GM18873 (cell line): ENCODE results near the gene ARHGAP28.

Source experiments
- ATAC-seq: cut with Tn5 transposase; IDR thresholded peaks from one replicate; pipeline ENCODE4 v1.9.1; 2021; ENCODE audit warnings: mild to moderate bottlenecking, moderate library complexity, moderate number of reproducible peaks; ENCODE audit not compliant: unreplicated experiment, low FRiP score

Gene ARHGAP28

DNA sequence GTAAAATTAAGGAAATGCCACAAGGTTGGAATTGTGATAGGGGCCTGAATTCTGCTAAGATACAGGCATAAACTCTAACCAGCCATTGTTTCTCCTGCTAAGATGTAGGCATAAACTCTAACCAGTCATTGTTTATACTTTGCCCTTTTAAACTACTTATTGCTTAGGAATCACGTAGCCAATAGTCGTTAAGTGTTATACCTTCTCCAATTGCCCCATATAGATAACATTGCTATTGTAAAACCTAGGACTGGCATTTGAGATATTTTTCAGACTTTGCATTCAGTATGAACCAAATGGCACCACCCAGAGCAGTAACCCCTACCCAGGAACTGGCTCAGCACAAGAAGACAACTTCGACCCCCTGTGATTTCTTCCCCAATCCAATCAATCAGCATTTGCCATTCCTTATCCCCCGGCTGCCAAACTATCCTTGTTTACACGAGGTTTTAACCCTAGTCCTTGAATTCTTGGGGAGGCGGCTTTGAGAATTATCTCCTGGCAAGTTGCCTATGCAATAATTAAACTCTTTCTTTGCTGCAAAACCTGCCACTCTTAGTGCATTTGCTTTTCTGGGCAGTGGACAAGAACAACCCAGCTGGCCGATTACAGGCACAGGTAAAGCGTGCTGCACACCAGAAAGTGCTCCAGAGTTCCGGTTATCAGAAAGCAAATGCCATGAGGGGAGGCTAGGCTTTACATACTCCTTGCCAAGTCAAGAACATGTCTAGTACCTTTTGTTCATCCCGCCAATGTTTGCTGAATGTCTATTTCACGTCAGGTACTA is 220.5 kb downstream of the ARHGAP28 start:
- ATAC-seq: no peak

DNA sequence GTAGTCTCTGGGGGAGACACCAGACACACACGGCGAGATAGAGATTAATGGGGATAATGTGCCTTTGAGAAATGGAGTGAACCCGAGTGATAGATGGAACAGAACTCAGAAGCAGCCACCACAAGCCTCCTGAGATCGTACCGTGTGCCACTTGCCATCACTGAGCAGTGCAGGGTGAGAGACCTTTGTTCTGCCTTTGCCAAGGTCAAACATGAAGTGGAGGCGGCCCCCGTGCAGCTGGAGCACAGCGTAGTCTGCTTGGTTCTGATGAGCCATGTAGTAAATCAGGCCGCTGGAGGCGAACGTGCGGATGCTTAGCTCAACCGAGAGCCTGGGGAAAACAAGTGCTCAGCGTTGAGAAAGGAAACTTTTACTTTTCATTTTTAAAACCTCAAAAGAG is 221.1 kb downstream of the ARHGAP28 start:
- no peak for ATAC-seq

DNA sequence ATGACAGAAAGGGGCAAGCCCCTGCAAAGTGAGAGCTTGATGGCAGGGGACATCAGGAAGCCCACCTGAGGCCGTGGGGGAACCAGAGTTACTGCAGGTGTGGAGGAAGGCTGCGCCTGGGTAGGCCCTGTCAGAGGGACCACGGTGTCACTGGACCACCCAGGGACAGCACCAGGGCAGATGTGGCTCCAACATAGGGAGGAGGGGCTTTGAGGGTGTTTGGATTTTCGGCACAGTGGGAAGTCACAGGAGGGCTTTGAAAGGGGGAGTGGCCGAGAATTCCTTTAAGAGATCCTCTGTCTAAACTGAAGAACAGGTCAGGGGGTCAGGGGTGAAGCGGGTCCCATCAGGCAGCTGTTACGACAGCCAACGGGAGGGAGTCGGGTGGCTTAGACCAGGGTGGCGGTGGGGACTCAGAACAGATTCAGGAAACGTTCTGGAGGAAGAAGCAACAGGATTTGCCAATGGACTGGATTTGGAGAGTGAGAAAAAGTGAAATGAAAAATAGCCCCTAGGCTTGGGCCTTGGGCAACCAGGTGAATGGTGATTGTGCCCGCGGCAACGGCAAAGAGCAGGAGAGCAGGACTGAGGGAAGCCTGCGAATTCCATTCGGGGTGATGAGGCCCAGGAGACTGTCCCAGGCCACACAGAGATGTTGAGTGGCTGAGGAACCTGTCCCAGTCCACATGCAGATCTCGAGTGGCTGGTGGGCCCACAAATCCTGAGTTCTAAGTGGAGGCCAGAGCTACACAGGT is 222.0 kb downstream of the ARHGAP28 start:
- ATAC-seq: no peak

DNA sequence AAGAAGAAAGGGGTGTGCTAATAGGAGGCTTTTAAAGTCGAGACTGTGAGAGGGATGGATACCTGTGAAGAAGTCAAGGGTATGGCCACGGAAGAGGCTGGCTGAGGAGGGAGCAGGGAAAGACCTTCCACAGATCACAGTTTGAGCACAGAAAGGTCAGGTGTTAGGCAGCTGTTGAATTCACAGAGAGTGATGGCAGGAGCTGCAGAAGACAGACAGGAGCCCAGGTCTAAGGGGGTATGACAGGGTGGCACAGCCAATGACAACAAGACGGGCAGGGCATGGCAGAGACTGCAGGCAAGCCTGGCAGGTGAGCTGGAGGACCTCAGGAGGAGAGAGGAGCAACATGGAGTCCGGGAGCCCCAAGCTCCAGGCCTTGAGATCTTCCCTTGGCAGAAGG is 225.0 kb downstream of the ARHGAP28 start:
- no peak for ATAC-seq

DNA sequence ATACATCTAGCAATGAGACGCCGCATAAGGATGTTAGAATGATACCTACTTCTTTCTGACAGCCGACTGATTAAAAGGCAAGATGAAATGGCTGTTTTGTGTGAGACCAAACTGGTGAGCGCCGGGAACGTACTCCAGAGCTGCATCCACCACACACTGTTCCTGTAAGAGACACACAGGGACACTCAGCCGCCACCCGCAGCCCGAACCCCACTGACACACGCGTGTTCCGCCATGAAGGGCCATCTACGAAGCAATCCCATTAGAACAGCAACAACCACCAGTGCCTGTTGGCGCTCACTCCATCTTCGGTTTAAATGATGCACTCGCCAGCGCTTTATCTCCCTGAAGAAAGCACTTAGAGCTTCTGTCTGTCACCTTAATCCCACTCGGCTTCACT is 225.8 kb downstream of the ARHGAP28 start:
- no peak for ATAC-seq

DNA sequence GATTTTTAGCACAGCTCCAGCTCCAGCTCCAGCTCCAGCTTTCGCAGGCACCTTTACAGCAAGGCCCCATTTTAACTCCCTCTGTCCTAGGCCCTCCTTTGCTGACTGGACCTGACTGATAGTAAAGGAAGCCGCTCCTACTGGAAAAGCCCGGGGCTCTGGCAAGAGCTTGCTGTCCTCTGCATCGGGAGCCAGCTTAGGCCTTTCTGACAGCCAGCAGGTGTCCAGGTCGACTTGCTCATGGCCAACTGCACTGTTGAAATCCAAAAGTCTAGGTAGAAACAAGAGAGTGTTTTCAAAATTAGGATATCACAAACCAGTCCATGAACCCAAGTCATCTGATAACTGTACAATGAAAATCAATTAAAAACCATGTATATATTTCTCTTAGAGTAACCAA is 227.0 kb downstream of the ARHGAP28 start:
- ATAC-seq: no peak

DNA sequence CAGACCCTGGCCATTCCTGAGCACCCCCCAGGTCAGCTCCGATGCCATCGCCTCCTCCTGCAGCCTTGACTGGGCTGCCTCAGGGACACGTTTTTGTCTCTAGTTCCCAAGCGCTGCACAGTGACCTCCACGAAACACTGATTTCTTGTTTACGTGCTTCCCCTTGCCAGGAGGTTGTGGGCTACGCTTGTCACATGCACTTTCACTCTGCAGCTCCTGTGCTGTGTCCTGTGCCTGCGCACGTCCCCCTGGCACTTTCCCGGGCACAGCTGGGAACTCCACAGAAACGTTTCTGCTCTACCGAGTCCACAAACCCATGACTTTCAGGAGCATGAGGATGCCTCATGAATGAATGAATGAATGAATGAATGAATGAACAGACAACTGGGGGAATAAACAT is 227.5 kb downstream of the ARHGAP28 start:
- ATAC-seq: no peak

DNA sequence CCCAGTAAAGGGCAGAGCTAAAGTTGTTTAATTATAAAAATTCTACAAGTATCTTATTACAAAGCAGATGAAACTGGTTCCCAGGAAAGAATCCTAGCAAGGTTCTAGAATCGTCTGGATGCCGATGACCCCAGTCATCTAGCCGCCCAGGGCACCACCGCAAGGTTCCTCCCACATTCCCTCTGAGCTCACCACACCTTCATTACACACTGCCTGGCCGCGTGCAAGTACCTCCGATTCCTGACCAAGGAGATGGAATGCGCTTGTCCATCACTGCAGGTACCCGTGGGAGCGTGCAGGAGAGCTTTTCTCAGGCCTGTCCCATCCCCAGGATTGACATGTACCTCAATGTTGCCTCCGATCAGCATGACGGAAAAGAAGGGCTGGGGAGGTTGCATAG is 229.6 kb downstream of the ARHGAP28 start:
- no peak for ATAC-seq

DNA sequence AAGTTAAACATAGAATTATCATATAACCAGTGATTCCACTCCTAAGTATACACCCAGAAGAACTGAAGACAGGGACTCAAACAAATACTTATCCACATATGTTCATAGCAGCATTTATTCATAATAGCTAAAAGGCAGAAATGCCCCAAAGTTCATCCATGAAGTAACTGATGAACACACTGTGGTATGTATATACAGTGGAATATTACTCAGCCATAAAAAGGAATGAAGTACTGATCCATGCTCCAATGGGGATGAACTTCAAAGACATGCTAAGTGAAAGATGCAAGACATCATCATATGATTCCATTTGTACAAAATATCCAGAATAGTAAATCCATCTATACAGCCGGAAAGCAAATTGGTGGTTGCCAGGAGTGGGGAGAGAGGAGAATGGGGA is 230.6 kb downstream of the ARHGAP28 start:
- ATAC-seq: no peak

DNA sequence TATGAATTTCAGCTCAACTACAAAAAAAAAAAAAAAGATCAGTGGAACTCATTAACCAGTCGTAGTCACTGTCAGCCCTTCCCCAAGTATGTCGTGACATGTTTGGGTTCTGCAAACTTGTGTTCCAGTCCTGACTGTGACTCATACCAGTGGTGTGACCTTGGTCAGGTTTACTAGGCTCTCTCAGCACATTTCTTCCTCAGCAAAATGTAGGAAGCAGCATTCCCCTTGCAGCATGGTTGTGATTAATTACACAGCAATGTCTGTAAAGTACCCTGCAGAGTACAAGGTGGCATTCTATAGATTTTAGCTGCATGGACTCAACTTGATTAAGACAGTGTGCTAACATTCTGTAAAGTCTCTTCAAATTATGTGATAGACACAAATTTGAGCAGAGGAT is 231.1 kb downstream of the ARHGAP28 start:
- no peak for ATAC-seq

DNA sequence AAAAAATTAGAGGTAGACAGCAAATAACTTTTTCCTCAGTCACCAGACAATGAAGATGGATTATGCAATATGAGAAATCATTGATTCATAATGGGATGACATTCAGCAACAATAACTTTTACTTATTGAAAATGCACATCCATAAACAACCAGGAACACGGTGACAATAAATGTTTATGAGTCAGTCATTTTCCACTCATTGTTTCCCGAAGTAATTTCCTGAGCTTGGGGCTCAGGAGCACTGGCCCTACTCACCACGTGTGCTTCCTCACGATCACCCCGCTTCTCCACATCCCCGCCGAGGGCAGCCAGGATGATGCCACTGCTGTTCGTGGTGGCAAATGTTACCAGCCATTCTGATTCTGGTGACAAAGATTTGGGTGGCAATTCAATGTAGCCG is 231.8 kb downstream of the ARHGAP28 start:
- no peak for ATAC-seq

DNA sequence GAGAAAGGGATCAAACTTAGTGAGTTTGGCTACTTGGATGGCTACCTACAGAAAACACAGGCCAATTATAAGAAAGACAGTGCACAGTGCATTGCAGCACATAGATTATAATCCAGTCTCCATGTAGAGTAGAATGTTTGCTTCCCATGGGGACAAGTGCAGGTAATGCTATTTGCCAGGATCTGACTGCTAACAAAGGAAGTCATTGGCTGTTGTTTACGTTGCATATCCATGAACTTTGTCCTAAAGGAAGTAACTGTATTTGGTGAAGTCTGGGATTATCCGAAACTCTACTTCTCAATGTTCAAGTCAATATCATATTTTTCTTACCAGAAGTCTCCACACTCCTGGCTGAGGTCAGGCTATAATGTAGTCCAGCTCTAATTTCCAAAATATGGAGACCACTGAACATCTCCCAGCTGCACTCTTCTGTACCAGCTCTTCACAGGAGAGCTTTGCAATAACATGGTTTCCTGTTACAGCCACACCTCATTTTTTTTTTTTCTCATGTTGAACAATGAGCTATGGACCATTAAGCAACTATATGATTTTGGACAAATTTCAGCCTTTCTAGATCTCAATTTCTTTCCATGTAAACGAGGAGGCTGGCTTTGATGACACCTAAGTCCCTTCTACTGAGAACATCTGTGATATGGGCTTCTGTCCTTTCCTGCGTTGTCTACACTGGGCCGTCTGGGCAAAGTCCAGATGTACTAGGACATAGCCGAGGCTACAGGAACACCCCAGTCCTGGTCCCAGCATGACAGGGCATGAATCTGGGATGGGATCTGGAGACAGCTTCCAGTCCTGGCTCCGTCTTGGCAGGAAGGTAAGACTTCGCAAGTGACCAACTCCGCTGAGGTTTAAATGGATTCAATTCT is 233.3 kb downstream of the ARHGAP28 start:
- no peak for ATAC-seq

DNA sequence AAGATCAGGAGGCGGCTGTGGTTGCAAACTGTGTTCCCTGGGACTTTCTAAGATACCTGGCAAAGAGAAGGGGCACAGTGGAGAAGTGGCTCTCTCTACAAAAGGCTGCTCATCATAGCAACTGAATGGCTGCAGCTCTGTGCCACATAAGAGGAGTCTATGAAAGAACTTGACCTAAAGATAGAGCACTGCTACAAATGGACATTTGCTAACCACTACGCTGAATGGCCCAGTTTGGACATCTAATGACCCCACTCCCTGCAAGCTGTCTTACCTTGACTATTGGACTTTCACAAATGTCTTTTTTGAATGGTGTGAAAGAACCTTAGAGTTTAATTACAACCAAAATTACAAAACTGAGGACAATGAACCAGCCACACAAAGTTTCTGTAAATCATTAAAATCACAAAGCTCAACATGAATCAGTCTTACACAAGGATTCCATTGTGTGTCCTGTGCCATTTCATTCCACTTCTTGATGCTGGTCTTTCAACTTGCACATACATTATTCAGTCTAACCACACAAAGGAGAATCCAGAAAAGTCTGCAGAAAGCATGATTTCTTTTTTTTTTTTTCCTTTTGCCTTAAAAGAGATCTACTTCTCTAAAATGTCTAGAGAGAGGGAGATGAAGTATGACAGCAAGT is 234.1 kb downstream of the ARHGAP28 start:
- no peak for ATAC-seq
